H1 (cell line): Measurements from ENCODE around the gene ZNF182. TPM values are rescaled to one million over a fixed set of nuclear protein-coding genes. Genes with fewer than 3 reads are reported as not detected.
"Not testable (repeated sequence)": the region's sequence is repeated elsewhere in the genome, so short reads cannot be mapped to it uniquely, and the experiment has no call there.

ENCODE experiments used
- CTCF ChIA-PET: fragments of 300-600 bp; sonication (Branson Sonifier 250); formaldehyde crosslinking; loops from one replicate; lab custom pipeline; 2021; ENCODE audit not compliant: partially characterized antibody; lab: Charles Lee
- POLR2A ChIA-PET: fragments of 300-600 bp; sonication (Branson Sonifier 250); formaldehyde crosslinking; loops from one replicate; lab custom pipeline; 2021; ENCODE audit warnings: inconsistent platforms; ENCODE audit not compliant: partially characterized antibody; lab: Charles Lee
- DNase-seq, 2 experiments: peaks; one replicate each; pipeline versions ENCODE4 v3.0.0 to v3.0.0-alpha.2; 2010 to 2022; ENCODE audit warnings: low spot score in 2 of 2, low read depth in 1 of 2, mixed read lengths in 1 of 2
- FAIRE-seq: peaks from 2 replicates; lab custom pipeline; 2011; peaks lifted over from hg19 to GRCh38; lab: Jason Lieb, UNC
- H2AFZ ChIP-seq: 2 replicates; pipeline ENCODE4 v1.8.1; 2012; ENCODE audit warnings: low read length, inconsistent platforms
- H2AK5ac ChIP-seq: 2 replicates; pipeline ENCODE4 v1.6.1; 2013; ENCODE audit warnings: low read depth, low read length
- H2BK120ac ChIP-seq: replicated peaks from 2 replicates; pipeline ENCODE3; 2013; ENCODE audit warnings: low read depth, low read length, inconsistent platforms
- H2BK12ac ChIP-seq: 2 replicates; pipeline ENCODE4 v1.6.1; 2013; ENCODE audit warnings: low read depth, low read length
- H2BK15ac ChIP-seq: 2 replicates; pipeline ENCODE4 v1.6.1; 2013; ENCODE audit warnings: low read length
- H2BK20ac ChIP-seq: 2 replicates; pipeline ENCODE4 v1.6.1; 2013; ENCODE audit warnings: low read length
- H2BK5ac ChIP-seq: 2 replicates; pipeline ENCODE4 v1.6.1; 2013; ENCODE audit warnings: low read depth, low read length
- H3K14ac ChIP-seq: 2 replicates; pipeline ENCODE4 v1.6.1; 2013; ENCODE audit warnings: inconsistent platforms; ENCODE audit not compliant: insufficient read length
- H3K18ac ChIP-seq: 2 replicates; pipeline ENCODE4 v1.6.1; 2013; ENCODE audit warnings: low read length; ENCODE audit errors: extremely low read depth
- H3K23ac ChIP-seq: 2 replicates; pipeline ENCODE4 v1.6.1; 2013; ENCODE audit warnings: inconsistent platforms; ENCODE audit not compliant: insufficient read length
- H3K23me2 ChIP-seq: 2 replicates; pipeline ENCODE4 v1.6.1; 2013; ENCODE audit warnings: low read depth, low read length
- H3K27ac ChIP-seq: 2 replicates; pipeline ENCODE4 v1.6.1; 2011; ENCODE audit warnings: low read depth, low read length, inconsistent platforms
- H3K27me3 ChIP-seq, 4 experiments: replicated peaks in 1 of 4; 1 replicate in 1 of 4; 2 replicates in 3 of 4; pipeline versions ENCODE4 v1.6.1 to v1.8.1; 2011 to 2013; ENCODE audit warnings: low read length in 3 of 4, mild to moderate bottlenecking in 3 of 4, inconsistent platforms in 2 of 4, mixed read lengths in 2 of 4, moderate library complexity in 1 of 4; ENCODE audit not compliant: control insufficient read depth in 3 of 4, insufficient read depth in 3 of 4; ENCODE audit errors: extremely low read depth in 1 of 4
- H3K36me3 ChIP-seq, 4 experiments: 2 replicates each; pipeline versions ENCODE4 v1.6.1 to v1.8.1; 2011 to 2013; ENCODE audit warnings: mild to moderate bottlenecking in 4 of 4, low read length in 3 of 4, moderate library complexity in 2 of 4, control low read depth in 1 of 4, inconsistent platforms in 1 of 4; ENCODE audit not compliant: insufficient read depth in 4 of 4, control insufficient read depth in 2 of 4
- H3K4ac ChIP-seq: replicated peaks from 2 replicates; pipeline ENCODE3; 2013; ENCODE audit warnings: low read length, low read depth, mixed read lengths, inconsistent platforms; ENCODE audit not compliant: insufficient read length
- H3K4me1 ChIP-seq, 4 experiments: replicated peaks in 1 of 4; 1 replicate in 1 of 4; 2 replicates in 3 of 4; pipeline versions ENCODE4 v1.6.1 to v1.8.1; 2011 to 2013; ENCODE audit warnings: low read length in 3 of 4, inconsistent platforms in 2 of 4, mixed read lengths in 1 of 4; ENCODE audit not compliant: insufficient read depth in 4 of 4, control insufficient read depth in 3 of 4
- H3K4me2 ChIP-seq, 2 experiments: 2 replicates each; pipeline versions ENCODE4 v1.6.1 to v1.8.1; 2011 to 2013; ENCODE audit warnings: low read depth in 2 of 2, low read length in 2 of 2, control low read depth in 1 of 2, inconsistent platforms in 1 of 2, mild to moderate bottlenecking in 1 of 2; ENCODE audit not compliant: insufficient read depth in 1 of 2
- H3K4me3 ChIP-seq, 4 experiments: fragments of 200-600, 300-600 bp in 1 of 4; sonication (generic), shearing (Covaris generic), sonication (Bioruptor Twin) in 1 of 4; 2 replicates each; pipeline versions ENCODE4 v1.5.1 to v1.8.1; 2011 to 2016; ENCODE audit warnings: low read length in 4 of 4, low read depth in 3 of 4, control low read depth in 2 of 4, inconsistent platforms in 2 of 4, mild to moderate bottlenecking in 2 of 4, mixed read lengths in 1 of 4, moderate library complexity in 1 of 4; ENCODE audit not compliant: insufficient read depth in 2 of 4; ENCODE audit errors: extremely low read depth in 1 of 4
- H3K56ac ChIP-seq: replicated peaks from 2 replicates; pipeline ENCODE3; 2013; ENCODE audit warnings: low read depth, mild to moderate bottlenecking, mixed read lengths, low read length, inconsistent platforms; ENCODE audit not compliant: insufficient read length
- H3K79me1 ChIP-seq: 2 replicates; pipeline ENCODE4 v1.6.1; 2013; ENCODE audit warnings: low read depth, low read length, control low read depth
- H3K79me2 ChIP-seq, 2 experiments: 2 replicates each; pipeline versions ENCODE4 v1.6.1 to v1.8.1; 2012 to 2013; ENCODE audit warnings: low read length in 2 of 2, mild to moderate bottlenecking in 2 of 2, inconsistent platforms in 1 of 2; ENCODE audit not compliant: insufficient read depth in 2 of 2, control insufficient read depth in 1 of 2
- H3K9ac ChIP-seq, 4 experiments: replicated peaks in 1 of 4; 1 replicate in 1 of 4; 2 replicates in 3 of 4; pipeline versions ENCODE4 v1.6.1 to v1.8.1; 2011 to 2013; ENCODE audit warnings: low read depth in 3 of 4, low read length in 3 of 4, control low read depth in 2 of 4, mild to moderate bottlenecking in 2 of 4, moderate library complexity in 2 of 4, inconsistent platforms in 1 of 4; ENCODE audit errors: extremely low read depth in 1 of 4
- H3K9me3 ChIP-seq, 2 experiments: 2 replicates each; pipeline versions ENCODE4 v1.6.1 to v1.8.1; 2012 to 2013; ENCODE audit warnings: mild to moderate bottlenecking in 2 of 2, moderate library complexity in 2 of 2, control low read depth in 1 of 2, inconsistent platforms in 1 of 2, low read depth in 1 of 2, low read length in 1 of 2, mixed read lengths in 1 of 2; ENCODE audit not compliant: insufficient read depth in 2 of 2
- H4K20me1 ChIP-seq, 2 experiments: replicated peaks in 1 of 2; 2 replicates each; pipeline versions ENCODE3 to v1.8.1; 2011 to 2013; ENCODE audit warnings: inconsistent platforms in 2 of 2, low read length in 2 of 2, mild to moderate bottlenecking in 1 of 2; ENCODE audit not compliant: insufficient read depth in 2 of 2, control insufficient read depth in 1 of 2
- H4K5ac ChIP-seq: 2 replicates; pipeline ENCODE4 v1.6.1; 2013; ENCODE audit warnings: low read length, low read depth, mixed read lengths, inconsistent platforms; ENCODE audit not compliant: insufficient read length
- H4K8ac ChIP-seq: 2 replicates; pipeline ENCODE4 v1.8.0; 2013; ENCODE audit warnings: mild to moderate bottlenecking, moderate library complexity, low read length, inconsistent platforms; ENCODE audit not compliant: insufficient read depth; ENCODE audit errors: extremely low read depth
- H4K91ac ChIP-seq: replicated peaks from 2 replicates; pipeline ENCODE3; 2013; ENCODE audit warnings: low read length, mixed read lengths, inconsistent platforms; ENCODE audit not compliant: insufficient read length
- WGBS, 2 experiments: shearing (Covaris generic) in 1 of 2; methylation state at CpG; one replicate each; pipeline versions ENCODE4 v1.1.6 to v1.1.7; 2013 to 2015; ENCODE audit warnings: low lambda C conversion rate in 2 of 2, mixed read lengths in 2 of 2, inconsistent platforms in 1 of 2, low coverage in 1 of 2, missing lambda C conversion rate in 1 of 2; ENCODE audit not compliant: insufficient replicate concordance in 2 of 2, insufficient coverage in 1 of 2, insufficient read length in 1 of 2; ENCODE audit errors: extremely low coverage in 1 of 2, missing lambda C conversion rate in 1 of 2; 5-methylcytosine and 5-hydroxymethylcytosine counted together
- polyA plus RNA-seq, 7 experiments: library from polyadenylated mRNA; depleted of rRNA in 3 of 7; stranded (reverse) in 5 of 7; unstranded in 2 of 7; fragments of >200 nt in 5 of 7; fragments of 200-250 nt in 2 of 7; gene quantifications; 1 replicate in 5 of 7; 2 replicates in 1 of 7; 4 replicates in 1 of 7; pipeline versions ENCODE4 v1.2.1 to v1.2.3, GENCODE V29; 2011 to 2013; ENCODE audit warnings: missing spikeins in 2 of 7, mixed read lengths in 2 of 7
- total RNA-seq: library from RNA; stranded (reverse); fragmentation: NEBNext Ultra II Directional; extraction: Animal tissue kit (Norgen Biotek cat#: 25700); gene quantifications from 2 replicates; pipeline ENCODE4 v1.2.1, GENCODE V29; 2021

Gene ZNF182
- total and polyA plus RNA-seq, 2 of the 8 experiments (the other 6 are each of a cell fraction or from before 2014, with no cell fraction given): 1.3 to 8.2 TPM

DNA sequence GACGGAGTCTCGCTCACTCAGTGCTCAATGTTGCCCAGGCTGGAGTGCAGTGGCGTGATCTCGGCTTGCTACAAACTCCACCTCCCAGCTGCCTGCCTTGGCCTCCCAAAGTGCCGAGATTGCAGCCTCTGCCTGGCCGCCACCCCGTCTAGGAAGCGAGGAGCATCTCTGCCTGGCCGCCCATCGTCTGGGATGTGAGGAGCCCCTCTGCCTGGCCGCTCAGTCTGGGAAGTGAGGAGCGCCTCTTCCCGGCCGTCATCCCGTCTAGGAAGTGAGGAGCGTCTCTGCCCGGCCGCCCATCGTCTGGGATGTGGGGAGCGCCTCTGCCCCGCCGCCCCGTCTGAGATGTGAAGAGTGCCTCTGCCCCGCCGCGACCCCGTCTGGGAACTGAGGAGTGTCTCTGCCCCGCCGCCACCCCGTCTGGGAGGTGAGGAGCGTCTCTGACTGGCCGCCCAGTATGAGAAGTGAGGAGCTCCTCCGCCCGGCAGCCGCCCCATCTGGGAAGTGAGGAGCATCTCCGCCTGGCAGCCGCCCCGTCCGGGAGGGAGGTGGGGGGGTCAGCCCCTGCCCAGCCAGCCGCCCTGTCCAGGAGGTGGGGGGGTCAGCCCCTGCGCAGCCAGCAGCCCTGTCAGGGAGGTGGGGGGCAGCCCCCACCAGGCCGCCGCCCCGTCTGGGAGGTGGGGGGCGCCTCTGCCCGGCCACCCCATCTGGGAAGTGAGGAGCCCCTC lies 13.0 kb upstream of the ZNF182 start:
- H3K56ac ChIP-seq, POLR2A ChIA-PET, H3K4me3 ChIP-seq, H3K4ac ChIP-seq, H3K14ac ChIP-seq, H2BK120ac ChIP-seq, H3K23ac ChIP-seq, H3K27me3 ChIP-seq, FAIRE-seq, CTCF ChIA-PET, H2BK5ac ChIP-seq, H3K4me1 ChIP-seq, H3K18ac ChIP-seq, H3K9me3 ChIP-seq, H4K8ac ChIP-seq, H3K4me2 ChIP-seq, H4K20me1 ChIP-seq, H4K91ac ChIP-seq, H2BK15ac ChIP-seq, H3K27ac ChIP-seq, H3K23me2 ChIP-seq, H2BK20ac ChIP-seq, H4K5ac ChIP-seq, H3K36me3 ChIP-seq, H3K79me2 ChIP-seq, DNase-seq, H2AK5ac ChIP-seq, H2AFZ ChIP-seq, H3K9ac ChIP-seq, H3K79me1 ChIP-seq, H2BK12ac ChIP-seq: not testable (repeated sequence)
- WGBS, 2 experiments: no CpG with 5 or more reads among the region's 46 CpGs

DNA sequence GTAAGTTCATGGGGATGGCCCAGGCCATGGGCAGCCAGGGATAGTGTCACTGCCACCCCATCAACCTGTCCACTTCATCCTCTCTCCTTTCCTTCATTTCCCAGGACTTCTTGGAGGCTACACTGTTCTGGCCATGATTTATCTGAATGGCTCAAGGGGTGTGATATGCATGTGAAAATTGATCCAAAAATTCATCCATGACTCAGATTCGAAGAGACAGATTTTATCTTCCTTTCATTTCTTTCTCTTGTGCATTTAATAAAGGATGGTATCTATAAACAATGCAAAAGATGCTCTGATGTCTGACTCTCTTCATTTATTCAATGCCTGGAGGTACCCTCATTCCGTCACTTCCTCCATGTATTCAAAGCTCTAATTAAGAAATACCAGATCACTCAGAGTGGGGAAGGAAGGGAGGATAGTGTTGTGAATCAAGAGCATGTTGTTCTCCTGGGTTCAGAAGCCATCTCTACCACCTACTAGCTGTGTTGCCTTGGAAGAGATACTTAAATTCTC lies 5.7 kb upstream of the ZNF182 start:
- H3K23ac ChIP-seq, FAIRE-seq, DNase-seq, H2BK15ac ChIP-seq, POLR2A ChIA-PET, H3K4ac ChIP-seq, H4K91ac ChIP-seq, H3K18ac ChIP-seq, H2BK20ac ChIP-seq, H4K20me1 ChIP-seq, H3K27me3 ChIP-seq, H3K9ac ChIP-seq, H2BK5ac ChIP-seq, CTCF ChIA-PET, H3K79me1 ChIP-seq, H4K8ac ChIP-seq, H4K5ac ChIP-seq, H3K4me1 ChIP-seq, H2BK120ac ChIP-seq, H3K79me2 ChIP-seq, H3K36me3 ChIP-seq, H3K56ac ChIP-seq, H3K4me3 ChIP-seq, H2BK12ac ChIP-seq, H3K27ac ChIP-seq, H3K23me2 ChIP-seq, H3K14ac ChIP-seq, H3K9me3 ChIP-seq, H2AFZ ChIP-seq, H2AK5ac ChIP-seq, H3K4me2 ChIP-seq: not testable (repeated sequence)
- no CpG with 5 or more reads among the region's 2 CpGs for WGBS, 2 experiments
